ENCODE results near the gene SND1.

DNA sequence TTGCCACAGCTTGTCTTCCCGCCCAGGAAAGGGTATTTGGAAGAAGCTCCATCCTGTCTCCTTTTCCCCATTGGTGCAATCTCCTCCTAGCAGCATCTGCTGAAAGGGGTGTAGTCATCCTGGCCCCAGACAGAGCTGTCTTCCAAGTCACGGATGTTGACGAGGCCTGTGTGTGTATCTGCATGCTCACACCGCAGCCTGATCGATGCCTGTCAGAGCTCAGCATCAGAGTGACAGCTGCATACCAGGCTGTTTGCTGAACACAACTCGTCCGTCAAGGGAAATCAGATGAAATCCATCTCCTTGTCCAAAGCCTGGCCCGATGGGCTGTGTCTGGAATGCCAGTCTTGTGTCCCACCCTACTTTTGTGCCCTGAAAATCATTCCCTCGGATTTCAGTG, 400.4 kb downstream of the SND1 start:
- TF ChIP-seq OSR1 (CRISPR knock-in tag; IDR thresholded peaks at IDR 0.05): no peak
- no peak for TF ChIP-seq ARNTL (CRISPR knock-in tag; IDR thresholded peaks at IDR 0.05; ENCODE audit: borderline replicate concordance, low read depth)
- no peak for TF ChIP-seq GLIS3 (CRISPR knock-in tag; IDR thresholded peaks at IDR 0.05)
- TF ChIP-seq, protein P1, sequence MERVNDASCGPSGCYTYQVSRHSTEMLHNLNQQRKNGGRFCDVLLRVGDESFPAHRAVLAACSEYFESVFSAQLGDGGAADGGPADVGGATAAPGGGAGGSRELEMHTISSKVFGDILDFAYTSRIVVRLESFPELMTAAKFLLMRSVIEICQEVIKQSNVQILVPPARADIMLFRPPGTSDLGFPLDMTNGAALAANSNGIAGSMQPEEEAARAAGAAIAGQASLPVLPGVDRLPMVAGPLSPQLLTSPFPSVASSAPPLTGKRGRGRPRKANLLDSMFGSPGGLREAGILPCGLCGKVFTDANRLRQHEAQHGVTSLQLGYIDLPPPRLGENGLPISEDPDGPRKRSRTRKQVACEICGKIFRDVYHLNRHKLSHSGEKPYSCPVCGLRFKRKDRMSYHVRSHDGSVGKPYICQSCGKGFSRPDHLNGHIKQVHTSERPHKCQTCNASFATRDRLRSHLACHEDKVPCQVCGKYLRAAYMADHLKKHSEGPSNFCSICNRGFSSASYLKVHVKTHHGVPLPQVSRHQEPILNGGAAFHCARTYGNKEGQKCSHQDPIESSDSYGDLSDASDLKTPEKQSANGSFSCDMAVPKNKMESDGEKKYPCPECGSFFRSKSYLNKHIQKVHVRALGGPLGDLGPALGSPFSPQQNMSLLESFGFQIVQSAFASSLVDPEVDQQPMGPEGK (CRISPR knock-in tag; IDR thresholded peaks at IDR 0.05; ENCODE audit: borderline replicate concordance): no peak
- TF ChIP-seq ZNF565 (CRISPR knock-in tag; conservative IDR thresholded peaks at IDR 0.05; ENCODE audit: low read depth): no peak
- TF ChIP-seq CSDC2 (CRISPR knock-in tag; IDR thresholded peaks at IDR 0.05): no peak
